ENCODE results near the gene NACC2.

Gene NACC2

DNA sequence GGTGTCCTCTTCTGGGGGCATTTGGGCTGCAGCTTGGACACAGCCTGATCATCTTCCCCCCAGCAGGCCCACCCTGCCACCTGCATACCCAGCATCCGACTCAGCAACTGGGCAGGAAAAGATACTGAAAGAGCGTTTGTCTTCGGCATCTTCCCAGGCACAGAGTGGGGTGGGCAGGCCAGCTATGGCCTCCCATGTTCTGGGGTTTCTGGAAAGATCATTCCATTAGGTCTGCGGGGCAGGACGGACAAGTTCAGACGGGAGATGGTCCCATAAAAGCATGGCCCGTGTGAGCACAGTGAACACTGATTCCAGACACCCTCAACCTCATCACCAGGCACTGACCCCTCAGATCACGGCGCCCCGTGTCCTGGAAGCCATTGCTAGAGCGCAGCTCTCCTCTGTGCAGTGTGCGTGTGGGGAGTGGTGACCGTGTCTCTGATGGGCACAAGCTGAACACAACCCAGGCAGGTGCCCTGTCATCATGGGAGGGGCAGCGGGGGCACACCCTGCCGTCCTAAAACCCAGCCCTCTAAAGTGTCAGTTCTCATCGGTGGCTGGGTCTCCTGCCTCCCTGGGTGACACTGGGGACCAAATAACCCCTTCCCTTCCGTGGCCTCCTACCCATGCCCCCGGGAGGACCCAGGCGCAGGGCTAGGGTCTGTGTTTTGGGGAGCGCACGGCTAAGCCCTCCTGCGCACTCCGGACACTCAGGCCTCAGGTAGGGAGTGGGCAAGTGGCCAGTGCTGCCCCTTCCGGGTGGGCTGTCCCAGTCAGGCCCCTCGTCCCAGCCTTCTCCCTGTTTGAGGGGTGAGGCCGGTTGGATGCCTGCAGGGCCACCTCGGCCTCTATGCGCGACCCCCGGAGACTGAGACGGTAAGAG, 36.8 kb upstream of the NACC2 start:
- POLR2A ChIA-PET, result no interaction called here
- CTCF ChIA-PET, result interaction anchor here (0.6 to 3.5 kb wide), 9 partner anchors 9 to 176 kb away, joined by 3 to 22 read pairs (median 6); partner anchors contain the start of gene UBAC1
- H3K4me3 ChIP-seq (ENCODE audit: low read depth, low read length), result no peak overlapping the region
- TF ChIP-seq, protein P1, sequence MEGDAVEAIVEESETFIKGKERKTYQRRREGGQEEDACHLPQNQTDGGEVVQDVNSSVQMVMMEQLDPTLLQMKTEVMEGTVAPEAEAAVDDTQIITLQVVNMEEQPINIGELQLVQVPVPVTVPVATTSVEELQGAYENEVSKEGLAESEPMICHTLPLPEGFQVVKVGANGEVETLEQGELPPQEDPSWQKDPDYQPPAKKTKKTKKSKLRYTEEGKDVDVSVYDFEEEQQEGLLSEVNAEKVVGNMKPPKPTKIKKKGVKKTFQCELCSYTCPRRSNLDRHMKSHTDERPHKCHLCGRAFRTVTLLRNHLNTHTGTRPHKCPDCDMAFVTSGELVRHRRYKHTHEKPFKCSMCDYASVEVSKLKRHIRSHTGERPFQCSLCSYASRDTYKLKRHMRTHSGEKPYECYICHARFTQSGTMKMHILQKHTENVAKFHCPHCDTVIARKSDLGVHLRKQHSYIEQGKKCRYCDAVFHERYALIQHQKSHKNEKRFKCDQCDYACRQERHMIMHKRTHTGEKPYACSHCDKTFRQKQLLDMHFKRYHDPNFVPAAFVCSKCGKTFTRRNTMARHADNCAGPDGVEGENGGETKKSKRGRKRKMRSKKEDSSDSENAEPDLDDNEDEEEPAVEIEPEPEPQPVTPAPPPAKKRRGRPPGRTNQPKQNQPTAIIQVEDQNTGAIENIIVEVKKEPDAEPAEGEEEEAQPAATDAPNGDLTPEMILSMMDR (IDR thresholded peaks at IDR 0.05; ENCODE audit: insufficient read depth, low read length, missing control alignments), result no peak
- no peak for DNase-seq (ENCODE audit: low read depth, low spot score)

DNA sequence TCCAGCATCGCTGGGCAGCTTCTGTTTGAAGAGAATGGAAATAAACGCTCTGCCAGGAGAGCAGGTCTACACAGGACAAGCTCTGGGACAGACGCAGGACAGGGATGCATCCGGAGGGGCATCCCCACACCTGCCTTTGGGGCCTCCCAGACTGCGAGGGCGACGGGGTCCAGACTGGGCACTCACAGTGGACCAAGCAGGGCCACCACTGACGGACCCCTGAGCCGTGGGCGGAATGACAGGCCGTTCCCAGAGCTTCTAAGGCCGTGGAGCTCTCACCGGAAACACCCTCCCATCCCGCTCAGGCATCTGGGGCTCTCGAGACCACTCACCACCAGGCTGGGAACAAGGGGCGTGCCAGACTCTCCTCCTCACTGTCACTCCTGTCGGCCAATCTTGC, 34.1 kb upstream of the NACC2 start:
- ChIA-PET POLR2A (no interaction called here), CTCF (interaction anchor here (0.7 kb wide), 2 partner anchors 8 to 55 kb away, joined by 3 read pairs; no protein-coding TSS in a partner anchor)
- TF ChIP-seq, protein P1 (IDR thresholded peaks at IDR 0.05; ENCODE audit: insufficient read depth, low read length, missing control alignments), result no peak
- no peak overlapping the region for H3K4me3 ChIP-seq (ENCODE audit: low read depth, low read length)
- no peak for DNase-seq (ENCODE audit: low read depth, low spot score)

DNA sequence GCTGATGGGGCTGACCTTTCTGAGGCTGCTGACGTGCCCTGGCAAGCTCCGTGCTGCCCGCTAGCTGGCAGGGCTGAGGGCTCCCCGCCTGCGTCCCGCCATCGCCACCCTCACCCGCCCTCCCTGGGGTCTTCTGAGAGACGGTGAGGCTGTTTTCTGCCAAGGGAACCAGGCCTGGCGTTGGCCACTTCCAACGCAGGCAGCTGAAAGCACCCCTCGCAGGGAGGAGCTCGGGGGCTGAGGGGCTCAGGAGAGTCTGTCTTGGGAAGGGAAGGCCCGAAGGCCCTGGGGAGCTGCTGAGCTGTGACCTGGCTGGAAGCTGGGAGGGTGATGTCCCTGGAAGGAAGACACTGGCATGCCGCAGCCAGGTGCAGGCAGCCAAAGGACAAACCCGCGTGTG, 33.3 kb upstream of the NACC2 start:
- H3K4me3 ChIP-seq (ENCODE audit: low read depth, low read length), result no peak overlapping the region
- POLR2A ChIA-PET, result no interaction called here
- TF ChIP-seq, protein P1 (IDR thresholded peaks at IDR 0.05; ENCODE audit: insufficient read depth, low read length, missing control alignments), result no peak
- DNase-seq (ENCODE audit: low read depth, low spot score), result no peak
- CTCF ChIA-PET, result no interaction called here

DNA sequence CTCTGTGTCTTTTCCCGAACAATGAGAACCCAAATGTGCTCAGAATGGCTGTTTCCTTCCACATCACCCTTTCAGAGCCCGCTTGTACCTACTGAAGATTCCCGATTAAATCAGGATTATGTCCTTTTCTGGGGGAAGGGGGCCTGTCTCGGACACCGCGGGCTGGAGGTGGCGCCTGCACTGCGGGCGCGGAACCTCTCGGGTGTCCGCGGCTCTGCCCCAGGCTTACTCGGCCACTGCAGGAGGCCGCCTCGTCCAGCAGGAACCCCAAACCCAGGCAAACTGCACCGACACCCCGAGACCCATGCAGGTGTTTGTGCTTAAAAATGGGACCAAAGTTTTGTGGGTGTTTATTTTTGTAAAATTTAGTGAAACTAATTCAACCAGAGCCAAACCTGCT, 32.2 kb upstream of the NACC2 start:
- CTCF ChIA-PET, result interaction anchor here (1.2 to 2.3 kb wide), 3 partner anchors 8 to 160 kb away, joined by 3 to 10 read pairs (median 7); no protein-coding TSS in a partner anchor

DNA sequence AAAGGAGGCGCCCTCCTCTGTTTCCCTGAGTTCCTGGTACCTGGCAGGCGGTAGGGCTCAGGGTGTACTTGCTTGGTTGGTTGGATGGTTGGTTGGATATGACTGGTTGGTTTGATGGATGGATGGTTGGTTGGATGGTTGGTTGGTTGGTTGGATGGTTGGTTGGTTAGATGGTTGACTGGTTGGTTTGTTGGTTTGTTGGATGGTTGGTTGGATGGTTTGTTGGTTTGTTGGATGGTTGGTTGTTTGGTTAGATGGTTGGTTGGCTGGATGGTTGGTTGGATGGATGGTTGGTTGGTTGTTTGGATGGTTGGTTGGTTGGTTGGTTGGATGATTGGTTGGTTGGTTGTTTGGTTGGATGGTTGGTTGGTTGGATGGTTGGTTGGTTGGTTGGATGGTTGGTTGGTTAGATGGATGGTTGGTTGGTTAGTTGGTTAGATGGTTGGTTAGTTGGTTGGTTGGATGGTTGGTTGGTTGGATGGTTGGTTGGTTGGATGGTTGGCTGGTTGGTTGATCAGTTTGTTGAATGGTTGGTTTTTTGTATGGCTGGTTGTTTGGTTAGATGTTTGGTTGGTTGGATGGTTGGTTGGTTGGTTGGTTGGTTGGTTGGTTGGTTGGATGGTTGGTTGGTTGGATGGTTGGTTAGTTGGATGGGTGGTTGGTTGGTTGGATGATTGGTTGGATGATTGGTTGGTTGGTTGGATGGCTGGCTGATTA, 30.0 kb upstream of the NACC2 start:
- DNase-seq (ENCODE audit: low read depth, low spot score), result no peak
- ChIA-PET POLR2A (no interaction called here), CTCF (interaction anchor here (4.6 to 6.2 kb wide), 3 partner anchors 8 to 164 kb away, joined by 22 to 195 read pairs (median 42); partner anchors contain the start of gene UBAC1)
- TF ChIP-seq, protein P1 (IDR thresholded peaks at IDR 0.05; ENCODE audit: insufficient read depth, low read length, missing control alignments), result no peak
- H3K4me3 ChIP-seq (ENCODE audit: low read depth, low read length), result no peak overlapping the region

More for the DNA sequence above, 32.2 kb upstream of the NACC2 start:
- no peak overlapping the region for H3K4me3 ChIP-seq (ENCODE audit: low read depth, low read length)
- TF ChIP-seq, protein P1 (IDR thresholded peaks at IDR 0.05; ENCODE audit: insufficient read depth, low read length, missing control alignments), result no peak
- POLR2A ChIA-PET, result no interaction called here
- DNase-seq (ENCODE audit: low read depth, low spot score), result no peak
